Measurements from ENCODE around the gene RAD21L1.

The RAD21L1 gene

DNA sequence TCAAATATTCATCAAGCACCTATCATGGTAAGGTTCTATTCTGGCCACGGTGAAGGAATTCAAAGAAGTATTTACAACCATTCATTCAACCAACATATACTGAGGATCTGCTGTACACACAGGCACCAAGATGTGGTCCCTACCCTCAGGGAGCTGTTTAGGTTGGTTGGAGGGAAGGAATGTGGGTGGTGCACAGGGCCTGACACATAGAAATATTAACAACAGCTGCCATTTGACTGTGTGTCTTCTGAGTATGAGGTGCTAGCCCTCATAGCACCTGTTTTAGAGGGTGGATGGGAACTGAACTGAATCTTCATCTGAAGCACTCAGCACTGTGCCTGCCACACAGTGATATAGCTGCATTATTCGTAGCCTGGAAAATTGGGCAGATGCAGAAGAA is 47.5 kb downstream of the RAD21L1 start:
- DNase-seq (ENCODE audit: low spot score) = no peak

GRCh38 chr20:1274485-1275311 is 48.9 kb downstream of the RAD21L1 start:
- DNase-seq (ENCODE audit: low spot score) = no peak

DNA sequence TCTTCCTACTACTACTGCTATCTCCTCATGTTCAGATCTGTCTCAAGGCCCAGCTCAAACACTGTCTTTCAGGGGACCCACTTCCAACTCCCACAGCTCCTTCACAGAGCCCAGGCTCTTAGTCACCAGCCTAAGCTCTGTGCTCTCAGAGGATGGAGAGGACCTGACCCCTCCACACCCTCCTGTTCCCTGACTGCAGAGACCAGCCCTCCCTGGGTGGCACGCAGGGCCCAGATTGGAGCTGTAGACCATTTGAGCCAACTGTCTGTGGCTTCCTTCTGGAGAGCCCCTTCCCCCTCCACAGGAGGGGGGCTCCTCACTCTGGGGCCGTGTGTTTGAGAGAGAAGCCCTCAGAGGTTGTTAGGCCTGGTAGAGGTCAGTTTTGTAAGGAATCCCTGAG is 50.1 kb downstream of the RAD21L1 start:
- DNase-seq (ENCODE audit: low spot score) = no peak

DNA sequence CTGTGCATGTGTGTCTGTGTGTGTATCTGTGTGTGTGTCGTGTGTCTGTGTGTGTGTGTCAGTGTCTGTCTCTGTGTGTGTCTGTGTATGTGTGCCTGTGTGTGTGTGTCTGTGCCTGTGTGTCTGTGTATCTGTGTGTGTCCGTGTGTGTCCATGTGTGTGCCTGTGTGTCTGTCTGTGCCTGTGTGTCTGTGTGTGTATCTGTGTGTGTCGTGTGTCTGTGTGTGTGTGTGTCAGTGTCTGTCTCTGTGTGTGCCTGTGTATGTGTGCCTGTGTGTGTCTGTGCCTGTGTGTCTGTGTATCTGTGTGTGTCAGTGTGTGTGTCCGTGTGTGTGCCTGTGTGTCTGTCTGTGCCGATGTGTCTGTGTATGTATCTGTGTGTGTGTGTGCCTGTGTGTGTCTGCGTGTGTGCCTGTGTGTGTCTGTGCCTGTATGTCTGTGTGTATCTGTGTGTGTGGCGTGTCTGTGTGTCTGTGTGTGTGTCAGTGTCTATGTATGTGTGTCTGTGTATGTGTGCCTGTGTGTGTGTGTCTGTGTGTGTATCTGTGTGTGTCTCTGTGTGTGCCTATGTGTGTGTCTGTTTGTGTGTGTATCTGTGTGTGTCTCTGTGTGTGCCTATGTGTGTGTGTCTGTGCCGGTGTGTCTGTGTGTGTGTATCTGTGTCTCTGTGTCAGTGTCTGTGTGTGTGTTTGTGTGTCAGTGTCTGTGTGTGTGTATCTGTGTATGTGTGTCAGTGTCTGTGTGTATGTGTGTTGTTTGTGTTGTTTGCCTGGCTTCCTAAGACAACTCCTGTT is 51.9 kb downstream of the RAD21L1 start:
- no peak for DNase-seq (ENCODE audit: low spot score)

DNA sequence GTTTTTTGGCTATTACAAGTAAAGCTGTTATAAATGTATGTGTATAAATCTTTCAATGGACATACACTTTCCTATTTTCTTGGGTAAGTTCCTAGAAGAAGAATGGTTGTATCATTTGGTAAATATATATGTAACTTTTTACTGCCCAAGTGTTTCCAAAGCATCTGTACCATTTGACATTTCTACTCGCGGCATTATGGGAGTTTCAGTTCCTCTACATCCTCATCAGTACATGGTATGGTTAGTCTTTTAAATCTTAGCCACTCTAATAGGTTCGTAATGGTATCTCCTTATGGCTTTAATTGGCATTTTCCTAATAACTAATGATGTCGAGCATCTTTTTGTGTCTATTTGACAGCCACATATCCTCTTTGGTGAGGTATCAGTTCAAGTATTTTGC is 53.1 kb downstream of the RAD21L1 start:
- no peak for DNase-seq (ENCODE audit: low spot score)

GRCh38 chr20:1280195-1281102 is 54.6 kb downstream of the RAD21L1 start:
- DNase-seq (ENCODE audit: low spot score) = no peak

DNA sequence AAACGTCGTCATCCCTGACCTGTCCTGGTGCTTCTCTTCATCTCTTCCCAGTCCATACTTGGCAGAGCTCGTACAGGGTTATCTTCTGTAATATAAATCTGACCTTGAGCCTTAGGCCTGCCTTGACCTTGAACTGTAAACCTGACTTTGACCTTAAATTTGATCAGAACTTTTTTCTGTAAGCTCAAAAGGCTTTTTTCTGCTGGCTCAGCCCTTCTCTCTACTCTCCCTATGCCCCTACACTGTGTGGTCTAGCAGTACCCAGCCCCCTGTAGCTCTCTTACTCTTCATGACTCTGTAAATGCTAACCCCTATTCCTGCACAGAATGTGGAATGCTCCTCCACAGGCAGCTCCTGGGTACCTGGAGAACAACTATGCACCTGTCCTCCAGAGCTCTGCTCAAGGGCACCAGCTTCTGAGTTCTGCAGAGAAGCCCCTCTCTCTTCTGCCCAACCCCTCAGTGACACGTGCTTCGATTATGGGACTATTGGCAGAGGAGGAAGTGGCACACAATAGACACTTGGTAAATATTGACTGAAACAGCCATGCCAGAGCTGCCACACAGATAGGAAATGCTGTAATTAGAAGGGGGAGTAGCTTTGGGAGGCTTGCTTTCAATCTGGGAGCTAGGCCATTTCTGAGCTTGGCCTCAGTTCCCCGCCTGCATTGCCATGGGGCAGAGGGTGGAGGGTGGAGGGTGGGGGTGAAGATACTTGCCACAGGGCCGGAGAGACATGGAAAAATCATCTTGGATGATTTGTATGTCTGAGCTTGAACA is 55.6 kb downstream of the RAD21L1 start:
- DNase-seq (ENCODE audit: low spot score) = no peak

DNA sequence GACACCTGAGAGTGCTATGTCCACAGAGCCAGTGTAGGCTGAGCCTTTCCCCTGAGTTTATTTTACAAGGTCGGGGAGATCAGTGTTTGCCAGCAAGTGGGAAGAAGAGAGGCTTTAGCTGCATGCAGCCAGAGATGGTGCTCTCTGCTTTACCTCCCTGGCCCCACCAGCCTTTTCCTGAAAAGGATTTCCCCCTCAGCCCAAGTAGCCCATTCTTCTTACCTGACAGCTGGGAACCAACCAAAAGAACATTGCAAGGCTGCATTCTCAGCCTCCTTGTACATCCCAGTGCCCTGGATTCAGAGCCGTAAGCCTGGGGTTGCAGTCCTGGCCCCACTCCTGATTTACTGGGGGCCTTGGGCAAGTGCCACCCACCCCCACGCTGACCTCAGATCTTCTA is 57.1 kb downstream of the RAD21L1 start:
- no peak for DNase-seq (ENCODE audit: low spot score)

GRCh38 chr20:1283522-1284510 is 58.0 kb downstream of the RAD21L1 start:
- no peak for DNase-seq (ENCODE audit: low spot score)

GRCh38 chr20:1286267-1287024 is 60.6 kb downstream of the RAD21L1 start:
- peak; percentile 45 for DNase-seq (ENCODE audit: low spot score)

DNA sequence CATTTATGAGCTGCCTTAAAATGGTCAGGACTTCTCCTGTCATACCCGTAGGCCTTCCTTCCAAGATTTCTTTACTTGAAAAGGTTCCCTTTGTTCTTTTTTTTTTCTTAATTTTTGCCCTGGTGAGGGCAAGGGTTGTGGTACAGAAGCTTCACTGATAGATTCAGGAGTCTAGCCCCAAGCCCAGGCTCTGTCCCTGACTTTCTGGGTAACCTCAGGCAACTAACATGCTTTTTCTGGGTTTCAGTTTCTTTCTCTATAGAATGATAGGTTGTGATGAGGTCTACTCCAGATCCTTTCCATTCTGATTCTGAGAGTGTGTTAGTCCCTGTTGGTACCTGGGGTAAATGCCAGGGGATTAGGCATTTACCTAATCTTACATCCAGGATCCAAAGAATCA is 61.5 kb downstream of the RAD21L1 start:
- no peak for DNase-seq (ENCODE audit: low spot score)

DNA sequence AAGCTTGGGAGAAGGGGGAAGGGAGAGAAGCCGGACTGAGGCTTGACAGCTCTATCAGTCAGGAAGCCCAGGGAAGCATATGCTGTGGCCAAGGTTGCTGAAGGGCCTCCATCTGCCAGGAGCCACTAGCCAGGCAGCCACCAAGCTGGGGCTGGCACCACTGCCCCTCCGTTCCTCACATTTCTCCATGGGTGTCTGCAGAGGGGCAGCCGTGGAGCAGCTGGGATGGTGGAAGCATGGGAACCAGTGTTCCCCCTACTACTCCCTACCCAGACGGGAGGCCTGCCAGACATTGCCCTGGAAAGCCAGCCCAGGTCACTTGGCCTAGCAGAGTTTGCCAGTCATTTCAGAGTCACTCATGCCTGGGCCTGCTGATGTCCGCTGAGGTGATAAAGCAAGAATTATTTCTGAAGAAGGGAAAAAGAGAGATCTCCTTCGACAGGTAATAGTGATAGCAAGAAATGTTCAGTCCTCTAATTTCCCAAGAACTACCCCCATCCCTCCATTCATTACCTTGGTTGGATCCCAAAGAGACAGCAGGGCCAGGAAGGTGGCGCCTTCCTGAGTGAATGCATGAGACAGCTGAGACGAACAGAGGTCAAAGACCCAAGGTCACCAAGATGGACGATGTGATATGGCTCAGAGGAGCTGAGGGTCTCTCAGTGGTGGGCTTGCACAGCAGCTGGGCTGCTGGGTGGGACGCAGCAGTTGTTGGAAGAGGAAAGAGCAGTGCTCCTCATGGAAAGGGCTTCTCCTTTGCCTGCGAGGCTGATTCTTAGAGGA is 62.1 kb downstream of the RAD21L1 start:
- DNase-seq (ENCODE audit: low spot score) = no peak

DNA sequence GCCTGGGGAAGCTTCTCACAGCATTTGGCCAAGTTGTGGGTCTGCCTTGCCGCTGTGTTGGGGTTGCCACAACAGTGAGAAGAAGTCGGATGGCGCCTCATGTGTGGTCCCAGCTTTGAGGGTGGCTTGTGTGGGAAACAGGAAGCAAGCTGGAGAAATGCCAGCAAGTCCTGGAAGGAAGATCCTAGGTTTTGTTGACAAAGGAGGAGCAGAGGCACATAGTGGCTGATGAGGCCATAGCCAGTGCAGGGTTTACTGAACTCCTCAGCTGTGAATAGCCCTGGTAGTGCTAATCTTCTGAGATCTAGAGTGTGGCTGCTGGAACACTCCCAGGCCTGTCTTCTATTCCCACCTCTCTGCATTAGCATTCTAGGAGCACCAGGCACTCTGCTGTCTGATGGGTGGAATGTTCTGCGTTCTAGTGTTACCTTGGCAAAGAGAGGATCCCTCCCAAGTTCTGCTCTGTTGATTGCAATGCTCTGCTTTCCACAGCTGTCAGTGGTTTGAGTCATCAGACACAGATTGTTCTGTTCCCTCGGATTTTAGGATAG is 65.4 kb downstream of the RAD21L1 start:
- DNase-seq (ENCODE audit: low spot score) = no peak

GRCh38 chr20:1292620-1293019 is 66.8 kb downstream of the RAD21L1 start:
- DNase-seq (ENCODE audit: low spot score) = no peak

DNA sequence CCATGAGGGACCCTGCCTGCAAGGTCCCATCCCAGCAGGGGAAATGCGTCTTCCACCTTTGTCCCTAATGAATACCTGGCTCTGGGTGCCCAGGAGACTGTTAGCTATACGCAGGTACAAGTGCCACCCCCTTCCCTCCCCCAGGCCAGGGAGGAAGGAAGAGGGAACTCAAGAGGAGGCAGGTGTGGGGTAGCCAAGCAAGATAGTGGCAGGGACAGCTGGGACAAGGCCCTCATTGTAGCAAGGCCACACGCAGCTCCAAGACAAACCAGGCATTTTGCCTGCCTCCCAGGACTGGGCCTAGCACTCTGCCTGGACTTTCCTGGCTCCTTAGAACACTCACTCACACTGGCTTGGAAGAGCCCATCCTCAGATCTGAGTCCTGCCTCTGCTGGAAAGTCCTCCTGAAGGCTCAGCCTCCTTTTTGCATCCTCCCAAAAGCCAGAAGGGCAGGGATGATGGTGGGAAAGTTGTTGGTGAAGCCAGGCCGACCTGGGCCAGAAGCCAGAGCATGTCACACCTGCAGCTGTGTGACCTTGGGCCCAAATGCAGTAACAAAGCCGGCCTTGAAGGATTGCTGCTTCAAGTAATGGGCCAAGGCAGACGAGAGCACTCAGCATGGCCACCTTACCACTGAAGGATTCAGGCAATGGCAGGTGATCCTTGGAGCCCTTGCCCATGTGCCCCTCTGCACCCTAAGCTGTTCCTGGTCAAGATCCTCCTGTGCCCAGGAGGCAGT is 68.0 kb downstream of the RAD21L1 start:
- no peak for DNase-seq (ENCODE audit: low spot score)

GRCh38 chr20:1294497-1294896 is 68.7 kb downstream of the RAD21L1 start:
- DNase-seq (ENCODE audit: low spot score) = no peak

GRCh38 chr20:1295276-1295930 is 69.6 kb downstream of the RAD21L1 start:
- no peak for DNase-seq (ENCODE audit: low spot score)

All from CD4-positive, alpha-beta T cell treated with Interleukin-2 at 100 ng/mL for 4 hours (primary cell).